A549 (cell line): ENCODE data around the gene RHOBTB1.

Experiments
- CEBPB ChIP-seq, 2 experiments: fragments of >200 bp in 1 of 2; sonication (Bioruptor Twin) in 1 of 2; formaldehyde crosslinking in 1 of 2; IDR thresholded peaks; 2 replicates each; pipeline ENCODE4 v1.6.1; 2012 to 2016
- CHD2 ChIP-seq: fragments of 150-350 bp; IDR thresholded peaks from 2 replicates; pipeline ENCODE4 v1.6.1; 2014; ENCODE audit warnings: low read length; ENCODE audit not compliant: partially characterized antibody
- CTCF ChIP-seq: fragments of >200 bp; sonication (Bioruptor Twin); formaldehyde crosslinking; IDR thresholded peaks from 3 replicates; pipeline ENCODE4 v1.5.1; 2016
- JUNB ChIP-seq: fragments of >200 bp; sonication (Bioruptor Twin); formaldehyde crosslinking; IDR thresholded peaks from 2 replicates; pipeline ENCODE4 v1.6.1; 2016
- KDM1A ChIP-seq: fragments of 200-600 bp; sonication (generic); IDR thresholded peaks from 2 replicates; pipeline ENCODE4 v1.6.1; 2016; ENCODE audit warnings: low read depth, mild to moderate bottlenecking
- MAFK ChIP-seq: fragments of 450-650 bp; IDR thresholded peaks from 2 replicates; pipeline ENCODE4 v1.6.1; 2014; ENCODE audit not compliant: partially characterized antibody
- MAX ChIP-seq: IDR thresholded peaks from 2 replicates; pipeline ENCODE4 v1.6.1; 2012
- POLR2A ChIP-seq: IDR thresholded peaks from 2 replicates; pipeline ENCODE4 v1.6.1; 2012; ENCODE audit warnings: mild to moderate bottlenecking, low read length
- RFX5 ChIP-seq: fragments of 450-650 bp; IDR thresholded peaks from 2 replicates; pipeline ENCODE4 v1.7.1; 2014; ENCODE audit warnings: antibody characterized with exemption, mild to moderate bottlenecking, moderate library complexity
- RNF2 ChIP-seq: fragments of 200-600 bp; sonication (generic); IDR thresholded peaks from 2 replicates; pipeline ENCODE4 v1.6.1; 2016; ENCODE audit warnings: low read depth, mild to moderate bottlenecking, antibody characterized with exemption, moderate library complexity, borderline replicate concordance
- TP53 ChIP-seq: fragments of 250-450 bp; sonication (Bioruptor Pico); IDR thresholded peaks from 2 replicates; pipeline ENCODE4 v1.5.0; 2021; ENCODE audit warnings: mild to moderate bottlenecking, moderate library complexity
- ZFP36 ChIP-seq: fragments of 450-650 bp; IDR thresholded peaks from 2 replicates; pipeline ENCODE4 v1.6.1; 2014; ENCODE audit warnings: borderline replicate concordance; ENCODE audit not compliant: partially characterized antibody
- TF ChIP-seq, protein P1 (sequence below): fragments of 450-650 bp; IDR thresholded peaks from 2 replicates; pipeline ENCODE4 v1.6.1; 2014; ENCODE audit warnings: antibody characterized with exemption
- TF ChIP-seq, protein P2 (sequence below): fragments of 150-350 bp; IDR thresholded peaks from 2 replicates; pipeline ENCODE4 v1.6.1; 2014; ENCODE audit warnings: low read depth, mild to moderate bottlenecking, low read length

- no peak for TF ChIP-seq POLR2A
- TF ChIP-seq CTCF, result no peak
- no peak for TF ChIP-seq ZFP36
- no peak for TF ChIP-seq TP53
- TF ChIP-seq RFX5, result no peak
- no peak for TF ChIP-seq KDM1A
- TF ChIP-seq, protein P1, sequence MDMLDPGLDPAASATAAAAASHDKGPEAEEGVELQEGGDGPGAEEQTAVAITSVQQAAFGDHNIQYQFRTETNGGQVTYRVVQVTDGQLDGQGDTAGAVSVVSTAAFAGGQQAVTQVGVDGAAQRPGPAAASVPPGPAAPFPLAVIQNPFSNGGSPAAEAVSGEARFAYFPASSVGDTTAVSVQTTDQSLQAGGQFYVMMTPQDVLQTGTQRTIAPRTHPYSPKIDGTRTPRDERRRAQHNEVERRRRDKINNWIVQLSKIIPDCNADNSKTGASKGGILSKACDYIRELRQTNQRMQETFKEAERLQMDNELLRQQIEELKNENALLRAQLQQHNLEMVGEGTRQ, result no peak
- TF ChIP-seq CHD2, result no peak
- TF ChIP-seq CEBPB (IDR thresholded peaks at IDR 0.05), result no peak
- TF ChIP-seq, protein P2, sequence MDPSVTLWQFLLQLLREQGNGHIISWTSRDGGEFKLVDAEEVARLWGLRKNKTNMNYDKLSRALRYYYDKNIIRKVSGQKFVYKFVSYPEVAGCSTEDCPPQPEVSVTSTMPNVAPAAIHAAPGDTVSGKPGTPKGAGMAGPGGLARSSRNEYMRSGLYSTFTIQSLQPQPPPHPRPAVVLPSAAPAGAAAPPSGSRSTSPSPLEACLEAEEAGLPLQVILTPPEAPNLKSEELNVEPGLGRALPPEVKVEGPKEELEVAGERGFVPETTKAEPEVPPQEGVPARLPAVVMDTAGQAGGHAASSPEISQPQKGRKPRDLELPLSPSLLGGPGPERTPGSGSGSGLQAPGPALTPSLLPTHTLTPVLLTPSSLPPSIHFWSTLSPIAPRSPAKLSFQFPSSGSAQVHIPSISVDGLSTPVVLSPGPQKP, result no peak
- TF ChIP-seq RNF2, result no peak
- TF ChIP-seq JUNB, result no peak
- no peak for TF ChIP-seq MAFK
- TF ChIP-seq MAX, result no peak
These were observed 71.5 kb downstream of the RHOBTB1 start for GRCh38 chr10:60872451-60872850.
